ENCODE measurements around the gene ENTREP1. TPM values are rescaled to one million over a fixed set of nuclear protein-coding genes. Genes with fewer than 3 reads are reported as not detected.

The ENTREP1 gene
- total RNA-seq, 1 donor from 2014 or later, result 22.1 TPM

DNA sequence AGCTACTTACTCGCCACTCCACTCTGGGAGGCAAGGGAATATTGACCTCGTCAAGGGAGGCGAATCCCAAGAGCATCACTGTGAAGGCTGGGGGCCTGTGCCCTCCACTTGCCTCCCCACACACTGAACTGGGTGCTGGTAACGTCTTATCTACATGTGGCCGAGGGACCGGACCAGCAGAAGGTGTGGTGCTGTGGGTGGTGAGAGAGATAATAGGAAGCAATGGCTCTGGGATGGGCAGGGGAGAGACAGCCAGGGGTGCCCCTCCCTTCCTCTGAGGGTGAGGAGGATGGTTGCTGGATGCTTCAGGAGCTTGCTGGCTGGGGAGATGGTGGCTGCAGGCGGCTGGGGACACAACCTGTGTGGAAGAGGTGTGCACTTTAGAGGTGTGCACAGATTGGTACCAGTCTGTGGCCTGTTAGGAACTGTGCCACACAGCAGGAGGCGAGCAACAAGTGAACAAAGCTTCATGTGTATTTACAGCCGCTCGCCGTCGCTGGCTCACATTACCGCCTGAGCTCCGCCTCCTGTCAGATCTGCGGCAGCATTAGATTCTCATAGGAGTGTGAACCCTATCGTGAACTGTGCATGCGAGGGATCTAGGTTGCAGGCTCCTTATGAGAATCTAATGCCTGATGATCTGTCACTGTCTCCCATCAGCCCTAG lies 100.3 kb downstream of the ENTREP1 start:
- no peaks in the 10 kb centered on the region for H3K4me1 ChIP-seq
- intact Hi-C loops (cut with micrococcal nuclease), result loop anchor here (10.0 kb wide), 1 partner anchor 460 kb away; no protein-coding TSS in a partner anchor
- TF ChIP-seq, protein P1, sequence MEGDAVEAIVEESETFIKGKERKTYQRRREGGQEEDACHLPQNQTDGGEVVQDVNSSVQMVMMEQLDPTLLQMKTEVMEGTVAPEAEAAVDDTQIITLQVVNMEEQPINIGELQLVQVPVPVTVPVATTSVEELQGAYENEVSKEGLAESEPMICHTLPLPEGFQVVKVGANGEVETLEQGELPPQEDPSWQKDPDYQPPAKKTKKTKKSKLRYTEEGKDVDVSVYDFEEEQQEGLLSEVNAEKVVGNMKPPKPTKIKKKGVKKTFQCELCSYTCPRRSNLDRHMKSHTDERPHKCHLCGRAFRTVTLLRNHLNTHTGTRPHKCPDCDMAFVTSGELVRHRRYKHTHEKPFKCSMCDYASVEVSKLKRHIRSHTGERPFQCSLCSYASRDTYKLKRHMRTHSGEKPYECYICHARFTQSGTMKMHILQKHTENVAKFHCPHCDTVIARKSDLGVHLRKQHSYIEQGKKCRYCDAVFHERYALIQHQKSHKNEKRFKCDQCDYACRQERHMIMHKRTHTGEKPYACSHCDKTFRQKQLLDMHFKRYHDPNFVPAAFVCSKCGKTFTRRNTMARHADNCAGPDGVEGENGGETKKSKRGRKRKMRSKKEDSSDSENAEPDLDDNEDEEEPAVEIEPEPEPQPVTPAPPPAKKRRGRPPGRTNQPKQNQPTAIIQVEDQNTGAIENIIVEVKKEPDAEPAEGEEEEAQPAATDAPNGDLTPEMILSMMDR (IDR thresholded peaks at IDR 0.05; ENCODE audit: borderline replicate concordance), result no peak

DNA sequence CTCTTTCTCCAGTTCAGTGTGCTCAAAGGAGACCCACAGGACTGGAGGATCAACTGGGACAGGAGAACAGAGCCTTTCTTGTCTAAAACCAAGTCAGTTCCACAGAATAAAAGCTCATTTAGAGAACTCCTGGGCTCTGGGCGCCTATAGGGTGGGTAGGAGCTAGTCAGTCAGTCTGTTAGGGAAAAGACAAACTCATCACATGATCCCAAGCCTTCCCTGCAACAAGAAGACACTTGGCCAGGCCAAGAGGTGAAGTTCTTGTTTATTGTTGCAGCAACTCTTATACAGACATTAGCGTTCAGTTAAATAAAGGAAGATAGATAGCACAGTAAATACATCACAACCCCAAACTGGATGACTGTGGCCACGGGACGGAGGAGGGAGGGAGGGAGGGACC lies 102.3 kb downstream of the ENTREP1 start:
- Histone ChIP-seq H3K27ac (replicated peaks) (no peak overlapping the region), H3K4me1 (no peaks in the 10 kb centered on the region), H3K9me3 (replicated peaks) (no peaks in the 10 kb centered on the region), H3K4me3 (no peak overlapping the region), H3K36me3 (no peaks in the 10 kb centered on the region), H3K27me3 (ENCODE audit: low read depth) (no peaks in the 10 kb centered on the region)
- TF ChIP-seq, protein P1 (IDR thresholded peaks at IDR 0.05; ENCODE audit: borderline replicate concordance), result no peak
- DNase-seq, result no peak
- intact Hi-C loops (cut with micrococcal nuclease), result loop anchor here (10.0 kb wide), 1 partner anchor 458 kb away; no protein-coding TSS in a partner anchor

More for the DNA sequence above, 100.3 kb downstream of the ENTREP1 start:
- DNase-seq, result no peak
- Histone ChIP-seq H3K36me3 (no peaks in the 10 kb centered on the region), H3K9me3 (replicated peaks) (no peaks in the 10 kb centered on the region), H3K27ac (replicated peaks) (no peak overlapping the region), H3K27me3 (ENCODE audit: low read depth) (peaks cover 9% of the 10 kb centered on the region), H3K4me3 (no peak overlapping the region)

DNA sequence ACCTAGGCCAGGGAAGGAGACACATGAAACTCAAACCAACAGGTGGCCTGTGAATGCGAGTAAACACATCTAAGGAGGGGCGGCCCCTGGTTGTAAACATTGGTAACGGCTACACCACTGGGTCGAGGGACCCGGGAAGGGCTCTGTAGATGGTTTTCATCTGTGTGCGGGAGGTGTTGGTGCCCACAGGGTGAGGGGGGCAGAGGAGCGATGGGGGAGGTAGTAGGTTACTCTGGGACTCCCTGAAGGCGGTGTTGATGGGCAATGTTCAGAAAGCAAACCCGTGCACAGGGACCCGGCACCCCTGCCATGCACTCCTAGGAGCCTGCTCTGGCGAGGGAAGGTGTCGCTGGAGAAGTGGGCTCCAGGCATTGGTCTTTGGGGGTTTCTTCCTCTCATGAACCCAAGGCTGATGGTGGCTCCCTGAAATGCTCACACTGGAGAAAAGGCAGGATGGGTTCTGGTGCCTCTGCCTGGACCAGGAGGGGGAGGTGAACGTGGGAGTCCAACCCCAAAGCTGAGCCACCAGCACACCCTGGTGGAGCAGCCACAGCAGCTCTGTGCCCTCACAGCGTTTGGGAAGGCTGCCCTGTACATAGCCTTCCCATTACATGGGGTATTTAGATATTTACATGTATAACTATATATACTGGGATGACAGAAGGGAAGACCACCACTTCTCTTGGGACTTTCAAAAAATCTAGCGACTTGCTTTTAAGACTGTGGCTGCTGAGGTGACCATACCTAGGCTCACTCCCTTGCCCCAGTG lies 103.2 kb downstream of the ENTREP1 start:
- Histone ChIP-seq H3K4me1 (no peaks in the 10 kb centered on the region), H3K9me3 (replicated peaks) (no peaks in the 10 kb centered on the region), H3K27me3 (ENCODE audit: low read depth) (no peaks in the 10 kb centered on the region), H3K4me3 (no peak overlapping the region), H3K27ac (replicated peaks) (no peak overlapping the region), H3K36me3 (no peaks in the 10 kb centered on the region)
- DNase-seq, result no peak
- intact Hi-C loops (cut with micrococcal nuclease), result loop anchor here (10.0 kb wide), 1 partner anchor 457 kb away; no protein-coding TSS in a partner anchor
- TF ChIP-seq, protein P1 (IDR thresholded peaks at IDR 0.05; ENCODE audit: borderline replicate concordance), result no peak

DNA sequence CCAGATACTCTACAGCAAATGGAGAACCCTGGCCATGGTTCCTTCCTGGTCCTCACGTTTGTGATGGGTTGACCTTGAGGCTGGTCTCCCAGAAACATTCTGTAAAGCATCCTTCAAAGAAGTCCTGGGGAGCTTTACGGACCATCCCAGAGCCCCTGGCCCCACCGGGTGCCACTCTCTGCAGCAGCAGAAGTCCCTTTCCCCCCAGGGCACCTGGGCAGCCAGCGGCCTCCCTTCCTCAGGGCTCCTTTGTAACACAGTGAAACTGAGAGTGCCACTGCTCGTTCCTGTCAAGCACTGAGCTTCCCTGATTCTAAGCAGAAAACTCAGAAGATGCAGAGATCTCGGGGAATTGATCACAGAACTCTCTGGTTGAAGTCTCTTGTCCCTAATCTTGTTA lies 104.3 kb downstream of the ENTREP1 start:
- Histone ChIP-seq H3K9me3 (replicated peaks) (no peaks in the 10 kb centered on the region), H3K4me1 (no peaks in the 10 kb centered on the region), H3K4me3 (no peak overlapping the region), H3K27ac (replicated peaks) (no peak overlapping the region), H3K36me3 (no peaks in the 10 kb centered on the region), H3K27me3 (ENCODE audit: low read depth) (no peaks in the 10 kb centered on the region)
- TF ChIP-seq, protein P1 (IDR thresholded peaks at IDR 0.05; ENCODE audit: borderline replicate concordance), result no peak
- DNase-seq, result no peak
- intact Hi-C loops (cut with micrococcal nuclease), result loop anchor here (10.0 kb wide), 1 partner anchor 456 kb away; no protein-coding TSS in a partner anchor

DNA sequence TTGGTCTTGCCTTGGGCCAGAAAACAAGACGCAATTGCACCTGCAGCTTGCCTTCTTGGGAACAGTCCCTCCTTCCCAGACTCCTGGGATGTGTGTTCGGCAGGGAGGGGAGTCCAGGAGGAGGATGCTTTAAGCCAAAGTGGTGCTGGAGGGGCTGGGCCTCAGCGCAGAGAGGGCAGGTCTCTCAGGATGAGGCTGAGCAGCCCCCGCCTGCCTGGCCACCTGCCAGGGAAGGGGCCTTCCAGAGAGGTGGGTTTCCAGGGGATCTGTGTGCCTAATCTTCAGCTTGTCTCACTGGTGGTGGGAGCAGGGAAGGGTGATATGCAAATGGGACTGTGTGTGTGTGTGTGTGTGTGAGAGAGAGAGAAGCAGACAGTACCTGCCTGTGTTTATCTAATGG lies 105.2 kb downstream of the ENTREP1 start:
- H3K4me3 ChIP-seq, result no peak overlapping the region
- TF ChIP-seq, protein P1 (IDR thresholded peaks at IDR 0.05; ENCODE audit: borderline replicate concordance), result no peak
- H3K27ac ChIP-seq (replicated peaks), result no peak overlapping the region
- no peaks in the 10 kb centered on the region for H3K9me3 ChIP-seq (replicated peaks)
- no peaks in the 10 kb centered on the region for H3K4me1 ChIP-seq
- intact Hi-C loops (cut with micrococcal nuclease), result no loop called here
- no peak for DNase-seq
- no peaks in the 10 kb centered on the region for H3K36me3 ChIP-seq
- no peaks in the 10 kb centered on the region for H3K27me3 ChIP-seq (ENCODE audit: low read depth)
